K562 (cell line): Measurements from ENCODE around the gene EVA1B.

ENCODE experiments used
- GMEB1 ChIP-seq: fragments of 250-450 bp; sonication (Bioruptor Pico); IDR thresholded peaks from 2 replicates; pipeline ENCODE4 v1.4.0; 2020; ENCODE audit warnings: mild to moderate bottlenecking
- NRF1 ChIP-seq, 2 experiments: fragments of 450-650 bp; IDR thresholded peaks in 1 of 2; conservative IDR thresholded peaks in 1 of 2; 2 replicates each; pipeline ENCODE4 v1.6.1; 2014; ENCODE audit warnings: mild to moderate bottlenecking in 2 of 2
- POLR2A ChIP-seq: fragments of 450-650 bp; conservative IDR thresholded peaks from 2 replicates; pipeline ENCODE4 v1.6.1; 2016
- UBTF ChIP-seq, 2 experiments: IDR thresholded peaks; 2 replicates each; pipeline ENCODE4 v1.6.1; 2012; ENCODE audit warnings: improper control_type of control experiment in 2 of 2, low read depth in 2 of 2, low read length in 2 of 2, borderline replicate concordance in 1 of 2
- USF2 ChIP-seq: sonication (generic); formaldehyde crosslinking; IDR thresholded peaks from 2 replicates; pipeline ENCODE4 v1.5.0; 2020; ENCODE audit warnings: missing genetic modification reagents

- TF ChIP-seq UBTF (IDR thresholded peaks at IDR 0.05; ENCODE audit: borderline replicate concordance in 1 of 2, low read depth in 2 of 2, low read length in 2 of 2) (no peak), POLR2A (no peak), USF2 (CRISPR knock-in tag) (no peak), NRF1 (conservative IDR thresholded peaks at IDR 0.05 in 1 of 2, IDR thresholded peaks at IDR 0.05 in 1 of 2) (no peak), GMEB1 (CRISPR knock-in tag) (no peak)
Measured at GRCh38 chr1:36328088-36328480, 4.6 kb upstream of the EVA1B start.
